TTC549 (cell line): ENCODE data around the gene SLC25A33.
"Not testable (repeated sequence)": the region's sequence is repeated elsewhere in the genome, so short reads cannot be mapped to it uniquely, and the experiment has no call there.

Experiments
- FAIRE-seq: peaks from 2 replicates; lab custom pipeline; 2012; peaks lifted over from hg19 to GRCh38; lab: Jason Lieb, UNC

The SLC25A33 gene, protein sequence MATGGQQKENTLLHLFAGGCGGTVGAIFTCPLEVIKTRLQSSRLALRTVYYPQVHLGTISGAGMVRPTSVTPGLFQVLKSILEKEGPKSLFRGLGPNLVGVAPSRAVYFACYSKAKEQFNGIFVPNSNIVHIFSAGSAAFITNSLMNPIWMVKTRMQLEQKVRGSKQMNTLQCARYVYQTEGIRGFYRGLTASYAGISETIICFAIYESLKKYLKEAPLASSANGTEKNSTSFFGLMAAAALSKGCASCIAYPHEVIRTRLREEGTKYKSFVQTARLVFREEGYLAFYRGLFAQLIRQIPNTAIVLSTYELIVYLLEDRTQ

DNA sequence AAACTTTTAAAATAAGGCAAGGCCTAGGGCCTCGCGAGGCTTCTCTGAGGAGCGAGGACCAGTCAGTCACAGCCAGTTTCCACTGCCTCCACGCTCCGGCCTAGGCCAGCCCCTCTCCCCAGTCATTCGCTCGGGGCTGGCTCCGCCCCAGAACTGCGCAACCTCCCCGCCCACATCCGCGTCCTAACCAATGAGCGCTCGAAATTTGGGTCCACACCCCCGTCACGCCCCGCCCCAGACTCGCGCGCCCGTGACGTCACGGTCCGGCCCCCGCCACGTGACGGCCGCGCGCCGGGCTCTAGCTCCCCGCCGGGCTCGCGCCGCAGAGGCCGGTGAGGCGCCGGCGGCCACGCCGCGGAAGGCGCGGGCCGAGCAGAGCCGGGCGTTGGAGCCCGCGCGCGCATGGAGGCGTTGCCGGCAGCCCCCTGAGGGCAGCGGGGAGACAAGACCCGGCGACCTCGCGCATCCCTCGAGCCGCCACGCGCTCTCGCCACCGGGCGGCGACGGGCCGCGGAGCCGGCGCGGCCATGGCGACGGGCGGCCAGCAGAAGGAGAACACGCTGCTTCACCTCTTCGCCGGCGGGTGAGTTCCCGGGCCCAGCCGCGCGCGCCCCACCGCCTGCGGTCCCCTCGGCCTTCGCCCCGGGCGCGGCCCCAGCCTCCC, at the start of gene SLC25A33:
SLC25A33 (plus strand) TSS at position 301 of the 664 bp plus-strand sequence; CDS start at position 528, 227 bp downstream.
- peak; percentile 82 for FAIRE-seq

DNA sequence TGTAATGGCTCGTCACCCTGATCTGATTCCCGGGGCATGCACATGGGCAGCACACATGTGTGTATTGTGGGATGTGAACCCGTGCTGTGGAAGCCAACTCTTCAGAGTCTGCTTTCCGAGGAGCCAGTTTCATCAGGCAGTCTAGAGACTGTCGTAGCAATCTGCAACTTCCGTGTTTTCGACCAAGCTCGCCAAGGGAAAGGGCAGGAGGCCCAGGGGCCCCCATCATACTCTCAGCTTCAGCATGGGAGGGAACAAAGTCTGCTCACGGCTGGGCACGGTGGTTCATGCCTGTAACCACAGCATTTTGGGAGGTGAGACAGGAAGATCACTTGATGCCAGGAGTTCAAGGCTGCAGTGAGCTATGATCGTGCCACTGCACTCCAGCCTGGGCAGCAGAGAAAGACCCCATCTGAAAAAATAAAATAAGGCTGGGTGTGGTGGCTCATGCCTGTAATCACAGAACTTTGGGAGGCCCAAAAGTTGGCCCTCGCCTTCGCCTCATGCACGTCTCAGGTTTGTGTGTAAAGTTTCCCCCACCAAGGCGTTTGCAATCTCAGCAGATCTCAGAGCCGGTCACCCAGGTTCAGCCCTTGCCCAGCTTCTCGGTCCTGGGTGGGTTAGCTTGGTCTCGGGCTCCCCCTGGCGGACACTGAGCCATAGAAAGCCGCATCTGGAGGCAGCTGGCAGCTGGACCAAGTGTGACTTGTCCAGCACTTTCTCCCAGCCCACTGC, 48.5 kb upstream of the SLC25A33 start:
- FAIRE-seq: no peak

DNA sequence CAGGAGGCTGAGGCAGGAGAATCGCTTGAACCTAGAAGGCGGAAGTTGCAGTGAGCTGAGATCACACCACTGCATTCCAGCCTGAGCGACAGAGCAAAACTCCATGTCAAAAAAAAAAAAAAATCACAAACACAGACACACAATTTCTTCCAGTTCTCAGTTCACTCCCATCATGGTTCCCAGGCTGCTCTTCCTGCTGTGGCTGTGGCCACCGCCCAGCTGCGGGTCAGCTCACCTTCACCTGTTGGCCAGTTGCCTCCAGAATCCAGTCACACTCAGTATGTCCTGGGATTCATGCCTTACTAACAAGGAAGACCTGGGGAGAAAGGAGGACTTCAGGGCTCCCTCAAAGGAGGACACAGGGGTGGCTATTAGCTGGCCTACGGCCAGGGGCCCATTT, 45.9 kb upstream of the SLC25A33 start:
- no peak for FAIRE-seq

DNA sequence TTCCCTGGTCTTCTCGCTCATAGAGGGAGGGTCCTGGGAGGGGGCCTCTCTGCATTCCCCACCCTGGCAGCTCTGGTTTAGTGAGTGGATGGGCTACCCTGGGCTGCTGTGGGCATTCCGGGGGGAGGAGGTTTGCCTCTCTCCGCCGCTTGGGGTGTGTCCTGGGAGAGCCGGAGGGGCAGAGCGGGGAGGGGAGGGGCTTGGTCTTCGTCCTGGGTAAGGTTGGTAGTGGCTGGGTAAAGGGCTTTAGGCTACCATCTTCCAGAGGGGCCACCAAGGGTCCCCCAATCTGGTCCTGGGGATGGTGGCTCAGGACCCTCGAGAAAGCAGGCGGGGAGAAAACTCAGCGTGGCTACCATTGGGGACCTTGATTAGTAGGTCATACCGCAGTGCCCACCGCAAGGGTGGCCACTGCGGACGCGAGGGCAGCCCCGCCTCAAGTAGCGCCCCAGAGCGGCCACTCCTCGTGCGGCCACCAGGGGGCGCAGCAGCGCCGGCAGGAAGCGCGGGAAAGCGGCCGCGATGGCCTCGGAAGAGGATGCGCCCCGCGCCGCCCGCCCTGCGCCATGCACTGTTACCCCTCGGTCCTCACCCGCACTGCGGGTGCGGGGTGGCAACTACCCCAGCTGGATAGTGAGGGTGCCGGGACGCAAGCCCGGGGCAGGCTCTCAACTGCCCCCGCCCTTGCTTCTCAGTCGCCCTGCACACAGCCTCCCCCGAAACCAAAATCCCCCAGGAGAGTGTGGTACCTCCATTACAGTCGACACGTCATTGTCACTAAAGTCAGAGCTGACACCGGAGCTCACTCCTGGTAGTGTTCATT, 44.1 kb upstream of the SLC25A33 start:
- FAIRE-seq: no peak

DNA sequence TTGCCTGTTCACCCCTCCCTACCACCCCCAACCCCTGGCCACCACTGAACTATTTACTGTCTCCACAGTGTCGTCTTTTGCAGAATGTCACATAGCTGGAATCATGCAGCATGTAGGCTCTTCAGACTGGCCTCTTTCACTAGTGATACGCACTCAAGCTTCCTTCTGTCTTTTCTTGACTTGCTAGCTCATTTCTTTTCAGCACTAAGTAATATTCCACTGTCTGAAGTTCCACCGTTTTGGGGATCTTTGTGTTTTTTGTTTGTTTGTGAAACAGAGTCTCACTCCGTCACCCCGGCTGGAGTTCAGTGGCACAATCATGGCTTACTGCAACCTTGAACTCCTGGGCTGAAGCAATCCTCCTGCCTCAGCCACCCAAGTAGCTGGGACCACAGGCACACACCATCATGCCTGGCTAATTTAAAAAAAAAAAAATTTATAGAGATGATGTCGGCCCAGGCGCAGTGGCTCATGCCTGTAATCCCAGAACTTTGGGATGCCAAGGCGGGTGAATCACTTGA, 43.4 kb upstream of the SLC25A33 start:
- FAIRE-seq: no peak

DNA sequence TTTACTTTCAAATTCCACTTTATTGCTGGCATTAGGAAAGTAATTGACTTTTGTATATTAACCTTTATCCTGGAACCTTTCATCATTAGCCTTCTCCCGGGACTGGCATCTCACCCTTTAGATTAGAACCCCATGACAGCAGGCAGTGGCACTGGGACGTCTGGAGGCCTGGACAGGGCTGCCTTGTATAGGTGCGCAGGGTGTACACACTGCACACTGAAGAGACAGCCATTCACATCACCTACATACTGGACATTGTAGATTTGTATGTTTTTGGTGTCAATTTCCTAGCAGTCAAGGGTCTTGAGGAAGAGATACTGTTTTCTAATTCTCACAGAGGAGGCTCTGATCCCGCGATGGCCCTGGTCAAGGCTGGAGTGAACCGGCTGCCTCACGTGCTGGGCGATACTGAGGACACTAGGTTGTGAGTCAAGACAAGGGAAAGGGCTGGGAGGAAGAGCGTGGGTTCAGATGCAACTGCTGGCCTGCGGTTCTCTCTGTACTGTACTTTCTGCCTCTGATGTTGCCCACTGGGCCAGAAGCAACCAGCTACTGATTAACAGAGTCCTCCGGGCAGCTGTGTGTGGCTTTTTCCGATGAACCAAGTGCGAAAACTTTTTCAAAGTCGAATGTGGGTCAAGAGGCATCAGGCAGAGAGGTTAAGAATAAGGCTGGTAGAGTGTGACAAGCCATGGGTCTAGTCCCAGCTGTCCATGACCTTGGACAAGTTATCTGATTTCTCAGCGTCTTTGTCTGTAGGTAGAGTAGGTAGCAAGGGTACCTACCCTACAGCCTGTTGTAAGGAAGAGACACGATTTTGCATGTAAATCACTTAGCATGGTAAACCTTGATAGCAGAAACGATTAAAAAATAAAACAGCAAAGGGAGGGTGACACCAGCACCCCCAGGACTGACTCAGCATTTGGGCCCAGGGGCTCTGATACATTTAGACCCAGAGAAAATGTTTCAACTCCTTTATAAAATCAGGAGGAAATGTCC, 38.2 kb upstream of the SLC25A33 start:
- no peak for FAIRE-seq

DNA sequence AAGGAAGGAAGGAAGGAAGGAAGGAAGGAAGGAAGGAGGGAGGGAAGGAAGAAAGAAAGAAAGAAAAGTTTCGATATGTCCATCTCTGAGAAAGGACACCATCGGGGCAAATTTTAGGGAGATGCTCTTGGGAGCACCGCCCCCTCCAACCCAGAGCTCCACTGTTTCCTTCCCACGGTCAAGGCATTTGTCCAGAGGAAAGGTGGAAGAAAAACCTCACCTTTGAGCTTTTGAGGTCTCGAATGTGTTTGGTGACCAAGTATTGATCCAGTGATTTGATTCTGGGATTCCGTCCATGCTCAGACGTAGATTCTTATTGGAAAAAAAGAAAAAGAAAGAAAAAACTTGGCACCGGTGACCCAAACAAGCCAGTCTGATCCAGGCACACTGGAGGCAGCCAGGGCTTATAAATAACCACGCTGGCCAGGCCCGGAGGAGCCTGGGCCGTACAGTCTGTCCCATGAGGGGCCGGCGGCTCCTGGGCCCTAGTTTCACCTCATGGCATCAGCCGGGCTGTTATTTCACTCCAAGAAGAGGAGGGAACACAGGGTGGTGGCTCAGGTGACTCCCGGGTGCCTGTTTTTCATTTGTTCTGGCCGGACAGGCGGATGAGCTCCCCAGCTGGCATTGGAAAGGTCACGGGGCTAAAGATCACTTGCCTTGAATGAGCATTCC, 36.1 kb upstream of the SLC25A33 start:
- FAIRE-seq: no peak

DNA sequence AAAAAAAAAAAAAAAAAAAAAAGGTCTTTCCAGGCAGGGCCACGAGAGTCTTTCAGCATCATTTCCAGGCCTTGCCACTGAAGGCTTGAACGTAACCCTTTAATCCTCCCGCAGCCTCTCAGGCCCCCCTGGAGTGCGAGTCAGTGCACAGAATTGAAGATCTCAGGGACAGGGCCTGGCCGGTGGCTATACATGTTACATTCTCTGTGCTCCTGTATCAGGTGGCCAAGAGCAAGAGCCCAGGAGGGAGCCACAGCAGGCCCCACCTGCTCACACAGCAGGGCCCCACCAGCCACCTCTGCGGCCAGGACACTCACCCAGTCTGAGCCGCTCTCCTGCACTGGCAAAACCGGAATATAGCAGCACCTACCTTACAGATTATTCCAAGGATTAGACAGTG, 34.1 kb upstream of the SLC25A33 start:
- no peak for FAIRE-seq

DNA sequence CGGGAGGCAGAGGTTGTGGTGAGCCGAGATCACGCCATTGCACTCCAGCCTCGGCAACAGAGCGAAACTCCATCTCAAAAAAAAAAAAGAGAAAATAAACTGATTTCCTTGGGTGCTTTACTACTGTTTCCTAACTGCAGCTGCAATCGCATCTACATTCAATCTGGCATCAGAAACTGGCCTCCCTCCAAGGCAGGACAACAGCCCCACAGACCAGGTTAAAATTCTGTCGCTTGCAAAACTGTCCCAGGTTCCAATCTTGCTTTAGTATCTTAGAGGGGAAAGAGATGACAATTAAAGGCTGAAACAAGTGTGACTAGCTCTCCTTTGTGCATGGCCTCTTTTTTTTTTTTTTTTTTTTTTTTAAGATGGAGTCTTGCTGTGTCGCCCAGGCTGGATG, 32.4 kb upstream of the SLC25A33 start:
- no peak for FAIRE-seq

DNA sequence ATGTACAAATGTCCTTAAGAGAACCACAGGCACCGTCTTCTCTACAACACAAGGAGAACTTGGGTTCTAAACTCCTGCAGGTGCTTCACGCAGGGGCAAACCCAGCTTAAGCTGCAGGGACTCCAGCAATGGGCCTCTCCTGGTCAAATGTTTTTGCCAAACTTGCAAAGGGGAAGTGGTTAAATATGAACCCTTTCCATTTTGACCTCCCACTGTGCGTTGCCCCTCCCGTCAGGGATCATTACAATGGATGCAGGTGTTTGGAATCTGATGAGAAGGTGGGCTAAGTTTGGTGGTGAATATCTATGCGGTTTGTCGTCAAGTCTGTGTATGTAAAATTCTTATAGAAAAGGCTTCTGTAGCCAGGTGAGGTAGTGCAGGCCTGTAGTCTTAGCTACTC, 29.1 kb upstream of the SLC25A33 start:
- no peak for FAIRE-seq

DNA sequence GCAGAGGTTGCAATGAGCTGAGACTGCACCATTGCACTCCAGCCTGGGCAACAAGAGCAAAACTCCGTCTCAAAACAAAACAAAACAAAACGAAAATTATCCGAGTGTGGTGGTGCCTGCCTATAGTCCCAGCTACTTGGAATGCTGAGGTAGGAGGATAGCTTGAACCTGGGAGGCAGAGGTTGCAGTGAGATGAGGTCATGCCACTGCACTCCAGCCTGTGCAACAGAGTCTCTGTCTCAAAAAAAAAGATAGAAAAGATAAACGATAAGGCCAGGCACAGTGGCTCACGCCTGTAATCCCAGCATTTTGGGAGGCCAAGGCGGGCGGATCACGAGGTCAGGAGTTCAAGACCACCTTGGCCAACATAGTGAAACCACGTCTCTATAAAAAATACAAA, 23.7 kb upstream of the SLC25A33 start:
- not testable (repeated sequence) for FAIRE-seq

DNA sequence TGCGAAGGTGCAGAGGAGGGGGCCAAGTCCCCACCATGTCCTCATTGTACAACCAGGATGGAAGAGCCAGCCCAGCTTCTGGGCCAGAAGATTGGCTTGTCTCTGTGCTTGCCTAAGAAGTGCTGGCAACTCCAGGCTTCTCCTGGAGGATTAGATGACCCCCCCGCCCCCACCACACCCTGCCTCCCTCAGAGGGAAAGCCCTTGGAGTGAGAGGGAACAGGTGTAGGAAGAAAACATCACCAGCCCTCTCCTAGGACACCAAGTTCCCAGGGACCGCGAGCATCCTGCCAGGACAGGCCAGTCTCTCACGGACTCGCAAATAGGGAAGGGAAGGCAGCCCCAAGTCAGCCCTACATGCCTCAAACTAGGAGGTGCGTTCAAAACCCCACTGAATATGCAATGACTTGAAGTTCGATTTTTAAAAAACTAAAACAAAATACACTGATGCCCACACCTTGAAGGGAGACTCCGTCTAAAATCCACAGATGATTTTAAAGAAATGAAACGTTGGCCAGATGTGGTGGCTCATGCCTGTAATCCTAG, 20.7 kb upstream of the SLC25A33 start:
- no peak for FAIRE-seq

DNA sequence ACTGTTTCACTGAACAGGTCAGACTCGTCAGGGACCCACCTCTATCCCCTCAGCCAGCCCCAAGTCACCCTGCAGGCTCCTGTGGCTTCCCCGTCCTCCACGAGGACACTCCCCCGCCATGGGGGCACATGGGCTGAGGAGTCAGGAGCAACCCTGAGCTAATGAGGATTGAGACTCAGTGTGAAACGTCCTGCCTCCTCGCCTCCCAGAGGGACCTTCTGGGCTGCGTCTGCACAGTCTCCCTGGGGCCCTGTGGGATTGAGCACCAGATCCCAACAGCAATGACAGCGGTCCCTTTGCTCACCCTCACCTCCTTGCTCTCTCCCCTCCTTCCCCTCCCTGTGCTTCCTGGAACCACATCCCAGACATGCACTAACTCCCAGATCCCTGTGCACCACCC, 18.9 kb upstream of the SLC25A33 start:
- FAIRE-seq: no peak

DNA sequence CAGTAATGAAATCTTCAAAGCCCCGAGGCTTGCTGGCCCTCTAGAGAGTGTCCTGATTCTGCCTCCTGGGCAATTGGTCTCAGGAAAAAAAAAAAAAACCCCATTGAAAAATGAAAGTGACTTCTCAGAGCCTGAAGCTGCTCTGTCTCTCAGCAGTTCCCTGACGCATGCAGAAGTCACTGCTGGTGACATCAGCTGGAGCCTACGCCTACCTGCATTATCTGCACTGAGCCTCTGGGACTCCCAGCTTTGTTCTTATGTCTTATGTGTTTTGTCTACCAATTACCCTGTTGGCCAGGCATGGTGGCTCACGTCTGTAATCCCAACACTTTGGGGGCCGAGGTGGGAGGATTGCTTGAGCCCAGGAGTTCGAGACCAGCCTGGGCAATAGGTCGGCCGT, 10.1 kb upstream of the SLC25A33 start:
- FAIRE-seq: no peak

DNA sequence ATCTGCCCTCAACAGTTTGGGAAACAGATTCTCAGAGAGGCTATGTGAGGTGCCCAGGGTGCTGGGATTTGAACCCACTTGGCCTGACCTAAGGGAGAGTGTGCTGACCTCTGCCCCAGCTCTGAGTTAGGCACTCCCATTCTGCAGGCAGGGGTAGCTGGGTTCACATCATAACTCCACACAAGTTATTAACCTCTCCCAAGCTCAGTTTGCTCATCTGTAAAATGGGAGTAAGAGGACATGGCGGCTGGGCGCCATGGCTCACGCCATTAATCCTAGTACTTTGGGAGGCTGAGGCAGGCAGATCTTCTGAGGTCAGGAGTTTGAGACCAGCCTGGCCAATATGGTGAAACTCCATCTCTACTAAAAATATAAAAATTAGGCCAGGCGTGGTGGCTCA, 8.9 kb upstream of the SLC25A33 start:
- FAIRE-seq: no peak

DNA sequence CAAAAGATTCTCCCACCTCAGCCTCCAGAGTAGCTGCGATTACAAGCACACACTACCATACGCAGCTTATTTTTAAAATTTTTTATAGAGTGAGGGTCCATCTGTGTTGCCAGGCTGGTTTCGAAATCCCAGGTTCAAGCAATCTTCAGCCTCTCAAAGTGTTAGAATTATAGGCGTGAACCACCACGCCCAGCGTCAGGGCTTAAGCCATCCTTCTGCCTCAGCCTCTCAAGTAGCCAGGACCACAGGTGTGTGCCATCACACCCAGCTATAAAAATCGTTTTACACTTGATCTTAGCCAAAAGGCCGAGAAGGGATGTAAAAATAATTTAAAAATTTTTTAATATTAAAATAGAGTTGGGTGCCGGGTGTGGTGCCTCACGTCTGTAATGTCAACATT, 4.3 kb upstream of the SLC25A33 start:
- no peak for FAIRE-seq

DNA sequence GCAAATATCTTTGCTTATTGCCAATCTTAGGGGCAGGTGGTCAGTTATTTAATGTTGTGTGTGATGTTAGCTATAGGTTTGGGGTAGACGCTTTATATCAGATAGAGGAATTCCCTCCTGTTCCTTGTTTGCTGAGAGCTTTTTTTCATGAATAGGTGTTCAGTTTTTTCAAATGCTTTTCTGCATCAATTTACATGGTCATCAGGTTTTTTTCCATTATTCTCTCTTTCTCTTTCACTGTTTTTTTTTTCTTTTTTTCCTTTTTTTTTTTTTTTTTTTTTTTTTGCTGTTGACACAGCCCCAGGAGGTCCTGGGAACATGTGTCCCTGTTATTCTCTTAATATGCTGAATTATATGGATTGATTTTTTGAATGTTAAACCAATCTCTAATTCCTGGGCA, 3.0 kb upstream of the SLC25A33 start:
- FAIRE-seq: no peak

DNA sequence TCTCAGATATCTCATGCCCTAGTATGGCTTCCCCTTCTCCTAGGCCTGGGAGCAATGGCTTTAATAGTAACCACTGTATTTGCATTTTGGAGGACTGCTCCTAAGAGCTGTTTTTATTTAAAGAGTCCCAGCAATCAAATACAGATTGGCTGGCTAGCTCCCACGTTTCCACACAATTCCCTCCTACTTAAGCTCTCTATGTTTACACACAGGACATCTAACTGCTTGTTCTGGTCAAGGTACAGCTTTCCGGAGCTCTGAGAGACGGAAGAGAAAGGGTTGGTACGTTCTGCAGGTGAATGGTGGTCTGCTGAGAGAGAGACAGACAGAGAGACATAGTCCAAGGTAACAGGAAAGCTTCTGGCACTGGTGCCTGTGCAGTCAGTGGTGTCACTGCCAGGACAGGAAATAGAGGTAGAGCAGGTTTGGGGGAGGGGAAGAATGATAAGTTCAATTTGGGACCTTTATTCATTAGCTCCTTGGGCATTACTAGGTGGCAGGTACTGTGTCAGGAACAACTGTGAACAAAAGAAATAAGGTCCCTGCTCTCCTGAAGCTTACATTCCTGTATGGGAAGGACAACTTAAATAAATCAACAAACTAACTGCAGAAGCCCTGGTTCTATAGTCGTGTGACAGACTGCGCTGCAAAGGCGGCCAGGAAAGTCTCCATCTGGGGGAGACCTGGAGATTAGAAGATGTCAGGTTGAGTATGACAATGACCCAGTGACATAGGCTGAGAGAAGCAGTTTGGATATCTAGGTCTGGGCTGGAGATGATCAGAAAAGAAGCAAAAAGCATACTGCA, 1.2 kb upstream of the SLC25A33 start:
- no peak for FAIRE-seq

DNA sequence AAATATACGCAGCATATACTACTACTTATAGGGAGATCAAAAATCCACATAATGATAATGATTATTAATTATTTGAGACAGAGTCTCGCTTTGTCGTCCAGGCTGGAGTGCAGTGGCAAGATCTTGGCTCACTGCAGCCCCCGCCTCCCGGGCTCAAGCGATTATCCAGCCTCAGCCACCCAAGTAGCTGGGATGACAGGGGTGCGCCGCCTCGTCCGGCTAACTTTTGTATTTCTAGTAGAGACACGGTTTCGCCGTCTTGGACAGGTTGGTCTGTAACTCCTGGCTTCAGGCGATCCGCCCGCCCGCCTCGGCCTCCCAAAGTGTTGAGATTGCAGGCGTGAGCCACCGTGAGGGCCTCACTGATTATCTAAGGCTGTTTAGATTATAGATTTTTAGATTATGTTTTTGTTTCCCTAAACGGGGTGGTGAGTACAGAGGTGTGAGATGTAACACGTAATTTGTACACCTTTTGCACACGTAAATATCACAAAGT, 548 bp upstream of the SLC25A33 start:
- FAIRE-seq: no peak
